ENCODE data around the gene OXER1. TPM values are rescaled to one million over a fixed set of nuclear protein-coding genes. Genes with fewer than 3 reads are reported as not detected.

OXER1 gene
- total and polyA plus RNA-seq, 2 of the 13 experiments (the other 11 are each of a cell fraction or from before 2014, with no cell fraction given): 8.0 to 9.0 TPM

DNA sequence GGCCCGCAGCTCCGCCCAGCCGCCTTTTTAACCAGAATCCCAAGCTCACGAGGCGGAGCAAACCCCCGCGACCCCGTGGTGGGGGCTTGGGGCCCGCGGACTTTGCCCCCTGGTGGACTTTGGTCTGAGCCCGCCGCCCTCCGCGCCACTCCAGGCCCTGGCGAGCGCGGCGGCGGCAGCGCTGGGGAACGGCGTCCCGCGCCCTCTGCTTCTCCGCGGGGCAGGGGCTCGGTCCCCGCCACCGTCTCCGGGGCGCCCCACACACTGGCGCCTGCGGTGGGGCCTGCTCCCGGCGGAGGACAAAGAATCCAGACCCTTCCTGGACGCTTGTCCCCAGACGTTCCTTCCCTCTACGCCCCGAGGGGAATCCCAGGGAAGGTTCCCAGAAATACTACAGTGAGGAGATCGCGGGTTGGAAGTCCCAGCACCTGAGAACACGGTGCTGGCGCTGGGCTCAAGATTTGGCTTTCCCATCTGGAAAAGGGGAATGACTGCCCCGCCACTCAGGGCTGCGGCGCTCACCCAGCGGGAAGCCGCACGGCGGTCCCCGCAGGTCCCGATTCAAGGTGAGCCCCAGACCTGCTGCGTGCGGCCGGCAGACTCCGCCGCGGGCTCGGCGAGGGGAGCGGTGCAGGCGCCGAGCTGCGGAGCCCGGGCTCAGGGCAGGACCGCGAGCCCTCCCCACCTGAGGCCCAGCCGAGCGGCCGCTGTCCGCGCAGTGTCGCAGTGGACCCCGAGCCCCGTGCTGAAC is 28.8 kb upstream of the OXER1 start, which contains the start of gene HAAO (continued):
- TF ChIP-seq CENPT (CRISPR knock-in tag; IDR thresholded peaks at IDR 0.05; ENCODE audit: low read depth) (no peak), FIP1L1 (IDR thresholded peaks at IDR 0.05; ENCODE audit: borderline replicate concordance, insufficient read depth, low read depth, low read length) (0 out of 2 replicates have a peak, but pooled peaks have one; percentile 61), ASH2L (IDR thresholded peaks at IDR 0.05; ENCODE audit: insufficient read length, low read depth, low read length) (peak; percentile 92), GATA4 (IDR thresholded peaks at IDR 0.05; ENCODE audit: borderline replicate concordance, low read depth) (peak; percentile 84; the same call in 1 of the 2 replicates), ZNF563 (CRISPR knock-in tag; IDR thresholded peaks at IDR 0.05) (peak; percentile 85), RBM39 (IDR thresholded peaks at IDR 0.05; ENCODE audit: low read depth, low read length, poor library complexity, severe bottlenecking) (peak; percentile 75), PRPF4 (IDR thresholded peaks at IDR 0.05; ENCODE audit: low read depth, low read length, poor library complexity, severe bottlenecking) (no peak), EHMT2 (IDR thresholded peaks at IDR 0.05; ENCODE audit: borderline replicate concordance, low read depth, low read length) (no peak)
- TF ChIP-seq, protein P1, sequence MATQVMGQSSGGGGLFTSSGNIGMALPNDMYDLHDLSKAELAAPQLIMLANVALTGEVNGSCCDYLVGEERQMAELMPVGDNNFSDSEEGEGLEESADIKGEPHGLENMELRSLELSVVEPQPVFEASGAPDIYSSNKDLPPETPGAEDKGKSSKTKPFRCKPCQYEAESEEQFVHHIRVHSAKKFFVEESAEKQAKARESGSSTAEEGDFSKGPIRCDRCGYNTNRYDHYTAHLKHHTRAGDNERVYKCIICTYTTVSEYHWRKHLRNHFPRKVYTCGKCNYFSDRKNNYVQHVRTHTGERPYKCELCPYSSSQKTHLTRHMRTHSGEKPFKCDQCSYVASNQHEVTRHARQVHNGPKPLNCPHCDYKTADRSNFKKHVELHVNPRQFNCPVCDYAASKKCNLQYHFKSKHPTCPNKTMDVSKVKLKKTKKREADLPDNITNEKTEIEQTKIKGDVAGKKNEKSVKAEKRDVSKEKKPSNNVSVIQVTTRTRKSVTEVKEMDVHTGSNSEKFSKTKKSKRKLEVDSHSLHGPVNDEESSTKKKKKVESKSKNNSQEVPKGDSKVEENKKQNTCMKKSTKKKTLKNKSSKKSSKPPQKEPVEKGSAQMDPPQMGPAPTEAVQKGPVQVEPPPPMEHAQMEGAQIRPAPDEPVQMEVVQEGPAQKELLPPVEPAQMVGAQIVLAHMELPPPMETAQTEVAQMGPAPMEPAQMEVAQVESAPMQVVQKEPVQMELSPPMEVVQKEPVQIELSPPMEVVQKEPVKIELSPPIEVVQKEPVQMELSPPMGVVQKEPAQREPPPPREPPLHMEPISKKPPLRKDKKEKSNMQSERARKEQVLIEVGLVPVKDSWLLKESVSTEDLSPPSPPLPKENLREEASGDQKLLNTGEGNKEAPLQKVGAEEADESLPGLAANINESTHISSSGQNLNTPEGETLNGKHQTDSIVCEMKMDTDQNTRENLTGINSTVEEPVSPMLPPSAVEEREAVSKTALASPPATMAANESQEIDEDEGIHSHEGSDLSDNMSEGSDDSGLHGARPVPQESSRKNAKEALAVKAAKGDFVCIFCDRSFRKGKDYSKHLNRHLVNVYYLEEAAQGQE (IDR thresholded peaks at IDR 0.05; ENCODE audit: borderline replicate concordance in 1 of 2, low read depth in 1 of 2, low read length in 2 of 2): peak in 1 of 2 experiments; percentile 86; a peak in 2 of 4 replicates
- TF ChIP-seq, protein P2, sequence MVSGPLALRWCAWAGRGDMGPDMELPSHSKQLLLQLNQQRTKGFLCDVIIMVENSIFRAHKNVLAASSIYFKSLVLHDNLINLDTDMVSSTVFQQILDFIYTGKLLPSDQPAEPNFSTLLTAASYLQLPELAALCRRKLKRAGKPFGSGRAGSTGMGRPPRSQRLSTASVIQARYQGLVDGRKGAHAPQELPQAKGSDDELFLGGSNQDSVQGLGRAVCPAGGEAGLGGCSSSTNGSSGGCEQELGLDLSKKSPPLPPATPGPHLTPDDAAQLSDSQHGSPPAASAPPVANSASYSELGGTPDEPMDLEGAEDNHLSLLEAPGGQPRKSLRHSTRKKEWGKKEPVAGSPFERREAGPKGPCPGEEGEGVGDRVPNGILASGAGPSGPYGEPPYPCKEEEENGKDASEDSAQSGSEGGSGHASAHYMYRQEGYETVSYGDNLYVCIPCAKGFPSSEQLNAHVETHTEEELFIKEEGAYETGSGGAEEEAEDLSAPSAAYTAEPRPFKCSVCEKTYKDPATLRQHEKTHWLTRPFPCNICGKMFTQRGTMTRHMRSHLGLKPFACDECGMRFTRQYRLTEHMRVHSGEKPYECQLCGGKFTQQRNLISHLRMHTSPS (CRISPR knock-in tag; IDR thresholded peaks at IDR 0.05; ENCODE audit: low read depth): no peak; the same call in 1 of the 2 replicates
- TF ChIP-seq, protein P3, sequence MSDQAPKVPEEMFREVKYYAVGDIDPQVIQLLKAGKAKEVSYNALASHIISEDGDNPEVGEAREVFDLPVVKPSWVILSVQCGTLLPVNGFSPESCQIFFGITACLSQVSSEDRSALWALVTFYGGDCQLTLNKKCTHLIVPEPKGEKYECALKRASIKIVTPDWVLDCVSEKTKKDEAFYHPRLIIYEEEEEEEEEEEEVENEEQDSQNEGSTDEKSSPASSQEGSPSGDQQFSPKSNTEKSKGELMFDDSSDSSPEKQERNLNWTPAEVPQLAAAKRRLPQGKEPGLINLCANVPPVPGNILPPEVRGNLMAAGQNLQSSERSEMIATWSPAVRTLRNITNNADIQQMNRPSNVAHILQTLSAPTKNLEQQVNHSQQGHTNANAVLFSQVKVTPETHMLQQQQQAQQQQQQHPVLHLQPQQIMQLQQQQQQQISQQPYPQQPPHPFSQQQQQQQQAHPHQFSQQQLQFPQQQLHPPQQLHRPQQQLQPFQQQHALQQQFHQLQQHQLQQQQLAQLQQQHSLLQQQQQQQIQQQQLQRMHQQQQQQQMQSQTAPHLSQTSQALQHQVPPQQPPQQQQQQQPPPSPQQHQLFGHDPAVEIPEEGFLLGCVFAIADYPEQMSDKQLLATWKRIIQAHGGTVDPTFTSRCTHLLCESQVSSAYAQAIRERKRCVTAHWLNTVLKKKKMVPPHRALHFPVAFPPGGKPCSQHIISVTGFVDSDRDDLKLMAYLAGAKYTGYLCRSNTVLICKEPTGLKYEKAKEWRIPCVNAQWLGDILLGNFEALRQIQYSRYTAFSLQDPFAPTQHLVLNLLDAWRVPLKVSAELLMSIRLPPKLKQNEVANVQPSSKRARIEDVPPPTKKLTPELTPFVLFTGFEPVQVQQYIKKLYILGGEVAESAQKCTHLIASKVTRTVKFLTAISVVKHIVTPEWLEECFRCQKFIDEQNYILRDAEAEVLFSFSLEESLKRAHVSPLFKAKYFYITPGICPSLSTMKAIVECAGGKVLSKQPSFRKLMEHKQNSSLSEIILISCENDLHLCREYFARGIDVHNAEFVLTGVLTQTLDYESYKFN (CRISPR knock-in tag; conservative IDR thresholded peaks at IDR 0.05): peak; percentile 99
- TF ChIP-seq, protein P4, sequence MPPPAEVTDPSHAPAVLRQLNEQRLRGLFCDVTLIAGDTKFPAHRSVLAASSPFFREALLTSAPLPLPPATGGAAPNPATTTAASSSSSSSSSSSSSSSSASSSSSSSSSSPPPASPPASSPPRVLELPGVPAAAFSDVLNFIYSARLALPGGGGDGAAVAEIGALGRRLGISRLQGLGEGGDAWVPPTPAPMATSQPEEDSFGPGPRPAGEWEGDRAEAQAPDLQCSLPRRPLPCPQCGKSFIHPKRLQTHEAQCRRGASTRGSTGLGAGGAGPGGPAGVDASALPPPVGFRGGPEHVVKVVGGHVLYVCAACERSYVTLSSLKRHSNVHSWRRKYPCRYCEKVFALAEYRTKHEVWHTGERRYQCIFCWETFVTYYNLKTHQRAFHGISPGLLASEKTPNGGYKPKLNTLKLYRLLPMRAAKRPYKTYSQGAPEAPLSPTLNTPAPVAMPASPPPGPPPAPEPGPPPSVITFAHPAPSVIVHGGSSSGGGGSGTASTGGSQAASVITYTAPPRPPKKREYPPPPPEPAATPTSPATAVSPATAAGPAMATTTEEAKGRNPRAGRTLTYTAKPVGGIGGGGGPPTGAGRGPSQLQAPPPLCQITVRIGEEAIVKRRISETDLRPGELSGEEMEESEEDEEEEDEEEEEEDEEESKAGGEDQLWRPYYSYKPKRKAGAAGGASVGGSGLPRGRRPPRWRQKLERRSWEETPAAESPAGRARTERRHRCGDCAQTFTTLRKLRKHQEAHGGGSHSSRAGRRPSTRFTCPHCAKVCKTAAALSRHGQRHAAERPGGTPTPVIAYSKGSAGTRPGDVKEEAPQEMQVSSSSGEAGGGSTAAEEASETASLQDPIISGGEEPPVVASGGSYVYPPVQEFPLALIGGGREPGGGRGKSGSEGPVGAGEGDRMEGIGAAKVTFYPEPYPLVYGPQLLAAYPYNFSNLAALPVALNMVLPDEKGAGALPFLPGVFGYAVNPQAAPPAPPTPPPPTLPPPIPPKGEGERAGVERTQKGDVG (CRISPR knock-in tag; IDR thresholded peaks at IDR 0.05; ENCODE audit: borderline replicate concordance): peak; percentile 77; the same call in 1 of the 2 replicates
- TF ChIP-seq, protein P5, sequence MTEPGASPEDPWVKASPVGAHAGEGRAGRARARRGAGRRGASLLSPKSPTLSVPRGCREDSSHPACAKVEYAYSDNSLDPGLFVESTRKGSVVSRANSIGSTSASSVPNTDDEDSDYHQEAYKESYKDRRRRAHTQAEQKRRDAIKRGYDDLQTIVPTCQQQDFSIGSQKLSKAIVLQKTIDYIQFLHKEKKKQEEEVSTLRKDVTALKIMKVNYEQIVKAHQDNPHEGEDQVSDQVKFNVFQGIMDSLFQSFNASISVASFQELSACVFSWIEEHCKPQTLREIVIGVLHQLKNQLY (CRISPR knock-in tag; IDR thresholded peaks at IDR 0.05): peak; percentile 90
